ENCODE results near the gene FAM217A.
A peak's percentile ranks its signal among the peaks of the same experiment; 100 is the strongest.

The FAM217A gene

DNA sequence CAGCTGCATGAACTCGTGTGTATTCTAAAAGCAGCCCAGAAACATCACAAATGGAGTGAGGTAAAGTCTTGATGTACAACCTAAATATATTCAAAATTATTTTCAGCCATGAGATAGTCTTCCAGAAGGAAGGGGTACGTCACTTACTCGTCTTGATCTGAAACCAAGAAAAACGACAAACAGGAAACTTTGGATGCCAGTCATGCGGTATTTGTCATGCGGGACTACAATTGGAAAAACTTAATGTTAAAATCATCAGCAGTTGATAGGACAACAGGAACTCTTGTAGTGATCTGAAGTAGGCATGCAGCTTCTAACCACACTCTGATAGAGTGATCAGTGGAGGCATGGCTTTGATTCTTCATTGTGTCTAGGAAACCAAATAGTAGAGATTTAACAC is 29.7 kb downstream of the FAM217A start:
- Histone ChIP-seq H3K36me3 (ENCODE audit: control insufficient read depth, insufficient read depth, low read length) (peaks cover 95% of the 10 kb centered on the region), H3K9me3 (ENCODE audit: control insufficient read depth, insufficient read depth, low read length) (no peaks in the 10 kb centered on the region), H3K9ac (ENCODE audit: low read depth, low read length) (no peak overlapping the region), H3K4me3 (ENCODE audit: low read depth, low read length) (no peak overlapping the region), H3K27ac (ENCODE audit: low read depth, low read length) (no peak overlapping the region), H3K27me3 (ENCODE audit: control insufficient read depth, insufficient read depth, low read length) (no peaks in the 10 kb centered on the region), H3K4me1 (ENCODE audit: control insufficient read depth, insufficient read depth, low read length) (no peaks in the 10 kb centered on the region)

DNA sequence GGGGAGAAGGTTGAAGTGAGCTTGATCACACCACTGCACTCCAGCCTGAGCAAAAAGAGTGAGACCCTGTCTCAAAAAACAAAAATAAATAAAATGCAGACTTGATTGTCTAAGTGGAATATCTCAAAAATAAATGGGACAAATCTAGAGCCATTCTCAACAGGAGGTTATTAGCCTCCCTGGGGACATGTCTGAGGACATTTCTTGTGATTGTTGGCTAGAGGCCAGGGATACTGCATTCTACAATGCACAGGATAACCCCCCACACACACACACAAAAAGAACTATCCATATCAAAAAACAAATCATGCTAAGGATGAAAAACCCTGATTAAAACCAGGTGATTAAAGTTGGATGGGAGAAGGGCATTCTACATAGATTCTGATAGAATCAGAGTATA is 37.5 kb downstream of the FAM217A start:
- no peak overlapping the region for H3K4me3 ChIP-seq (ENCODE audit: low read depth, low read length)
- no peak overlapping the region for H3K27ac ChIP-seq (ENCODE audit: low read depth, low read length)

DNA sequence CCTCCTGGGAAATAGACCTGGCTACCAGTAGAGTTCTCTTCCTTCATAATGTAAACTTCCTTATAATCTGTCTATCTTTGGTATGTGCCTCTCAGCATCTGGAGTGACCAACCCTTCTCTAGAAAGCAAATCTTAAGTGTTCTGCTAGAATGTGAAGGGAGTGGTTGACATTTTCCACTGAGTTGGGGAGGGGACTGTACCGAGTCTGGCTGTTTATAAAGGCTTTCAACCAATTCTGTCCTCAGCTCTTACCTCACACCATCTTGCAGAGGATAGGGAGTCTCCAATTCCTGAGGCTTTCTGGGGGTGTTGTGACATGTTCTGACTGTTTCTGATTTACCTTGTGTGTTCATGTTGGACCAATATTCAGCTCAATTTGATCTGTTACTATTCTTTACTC is 39.6 kb downstream of the FAM217A start:
- Histone ChIP-seq H3K4me3 (ENCODE audit: low read depth, low read length) (no peak overlapping the region), H3K27me3 (ENCODE audit: control insufficient read depth, insufficient read depth, low read length) (no peaks in the 10 kb centered on the region), H3K27ac (ENCODE audit: low read depth, low read length) (no peak overlapping the region), H3K9ac (ENCODE audit: low read depth, low read length) (no peak overlapping the region), H3K9me3 (ENCODE audit: control insufficient read depth, insufficient read depth, low read length) (no peaks in the 10 kb centered on the region), H3K4me1 (ENCODE audit: control insufficient read depth, insufficient read depth, low read length) (no peaks in the 10 kb centered on the region), H3K36me3 (ENCODE audit: control insufficient read depth, insufficient read depth, low read length) (peaks cover 90% of the 10 kb centered on the region)

More for the DNA sequence above, 37.5 kb downstream of the FAM217A start:
- Histone ChIP-seq H3K9ac (ENCODE audit: low read depth, low read length) (no peak overlapping the region), H3K4me1 (ENCODE audit: control insufficient read depth, insufficient read depth, low read length) (no peaks in the 10 kb centered on the region), H3K36me3 (ENCODE audit: control insufficient read depth, insufficient read depth, low read length) (peaks cover 97% of the 10 kb centered on the region), H3K27me3 (ENCODE audit: control insufficient read depth, insufficient read depth, low read length) (no peaks in the 10 kb centered on the region), H3K9me3 (ENCODE audit: control insufficient read depth, insufficient read depth, low read length) (no peaks in the 10 kb centered on the region)

DNA sequence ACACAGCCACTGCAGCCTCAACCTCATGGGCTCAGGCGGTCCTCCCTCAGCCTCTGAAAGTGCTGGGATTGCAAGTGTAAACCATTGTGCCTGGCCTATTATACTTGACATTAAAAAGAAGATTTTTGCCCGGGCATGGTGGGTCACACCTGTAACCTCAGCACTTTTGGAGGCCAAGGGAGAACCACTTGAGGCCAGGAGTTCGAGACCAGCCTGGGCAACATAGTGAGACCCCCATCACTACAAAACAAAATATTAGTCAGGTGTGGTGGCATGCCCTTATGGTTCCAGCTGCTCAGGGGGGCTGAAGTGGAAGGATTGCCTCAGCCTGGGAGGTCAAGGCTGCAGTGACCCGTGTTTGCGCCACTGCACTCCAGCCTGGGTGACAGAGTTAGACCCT is 42.4 kb downstream of the FAM217A start:
- no peaks in the 10 kb centered on the region for H3K9me3 ChIP-seq (ENCODE audit: control insufficient read depth, insufficient read depth, low read length)
- peaks cover 90% of the 10 kb centered on the region for H3K36me3 ChIP-seq (ENCODE audit: control insufficient read depth, insufficient read depth, low read length)
- H3K4me1 ChIP-seq (ENCODE audit: control insufficient read depth, insufficient read depth, low read length) = no peaks in the 10 kb centered on the region
- no peak overlapping the region for H3K27ac ChIP-seq (ENCODE audit: low read depth, low read length)
- no peak overlapping the region for H3K4me3 ChIP-seq (ENCODE audit: low read depth, low read length)
- no peak overlapping the region for H3K9ac ChIP-seq (ENCODE audit: low read depth, low read length)
- H3K27me3 ChIP-seq (ENCODE audit: control insufficient read depth, insufficient read depth, low read length) = no peaks in the 10 kb centered on the region

GRCh38 chr6:4032475-4032874 is 46.5 kb downstream of the FAM217A start:
- Histone ChIP-seq H3K4me3 (ENCODE audit: low read depth, low read length) (no peak overlapping the region), H3K27ac (ENCODE audit: low read depth, low read length) (no peak overlapping the region), H3K27me3 (ENCODE audit: control insufficient read depth, insufficient read depth, low read length) (no peaks in the 10 kb centered on the region), H3K4me1 (ENCODE audit: control insufficient read depth, insufficient read depth, low read length) (no peaks in the 10 kb centered on the region), H3K36me3 (ENCODE audit: control insufficient read depth, insufficient read depth, low read length) (peaks cover 59% of the 10 kb centered on the region), H3K9ac (ENCODE audit: low read depth, low read length) (no peak overlapping the region), H3K9me3 (ENCODE audit: control insufficient read depth, insufficient read depth, low read length) (no peaks in the 10 kb centered on the region)

DNA sequence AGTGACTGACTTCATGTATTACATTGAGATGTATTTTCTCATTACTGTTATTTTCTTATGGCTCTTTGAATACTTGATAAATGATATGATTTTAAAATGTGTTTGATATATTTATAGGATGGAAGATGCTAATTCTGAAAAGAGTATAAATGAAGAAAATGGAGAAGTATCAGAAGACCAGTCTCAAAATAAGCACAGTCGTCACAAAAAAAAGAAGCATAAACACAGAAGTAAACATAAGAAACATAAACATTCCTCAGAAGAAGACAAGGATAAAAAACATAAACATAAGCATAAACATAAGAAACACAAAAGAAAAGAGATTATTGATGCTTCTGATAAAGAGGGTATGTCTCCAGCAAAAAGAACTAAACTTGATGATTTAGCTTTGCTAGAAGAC is 47.5 kb downstream of the FAM217A start:
- no peak overlapping the region for H3K9ac ChIP-seq (ENCODE audit: low read depth, low read length)
- no peak overlapping the region for H3K27ac ChIP-seq (ENCODE audit: low read depth, low read length)
- H3K9me3 ChIP-seq (ENCODE audit: control insufficient read depth, insufficient read depth, low read length) = no peaks in the 10 kb centered on the region
- no peak overlapping the region for H3K4me3 ChIP-seq (ENCODE audit: low read depth, low read length)
- H3K27me3 ChIP-seq (ENCODE audit: control insufficient read depth, insufficient read depth, low read length) = no peaks in the 10 kb centered on the region
- peaks cover 50% of the 10 kb centered on the region for H3K36me3 ChIP-seq (ENCODE audit: control insufficient read depth, insufficient read depth, low read length)
- H3K4me1 ChIP-seq (ENCODE audit: control insufficient read depth, insufficient read depth, low read length) = no peaks in the 10 kb centered on the region

DNA sequence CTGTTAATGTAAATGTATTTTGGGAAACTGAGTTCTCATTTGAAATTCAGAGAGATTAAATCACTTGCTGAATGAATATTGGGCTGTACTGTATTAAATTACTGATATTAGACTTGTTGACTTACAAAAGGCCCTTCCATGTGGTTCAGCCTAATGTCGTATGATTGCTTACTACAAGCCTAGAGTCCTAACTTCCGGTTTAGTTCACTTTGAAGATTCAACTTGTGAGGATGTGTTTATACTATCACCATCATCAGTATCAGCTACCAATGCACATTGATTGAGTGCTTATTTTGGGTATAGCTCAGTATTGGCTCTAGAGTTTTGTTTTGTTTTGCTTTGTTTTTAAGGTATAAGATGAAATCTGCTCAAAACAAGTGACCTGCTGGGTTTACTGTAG is 48.3 kb downstream of the FAM217A start:
- no peak overlapping the region for H3K4me3 ChIP-seq (ENCODE audit: low read depth, low read length)
- peaks cover 43% of the 10 kb centered on the region for H3K36me3 ChIP-seq (ENCODE audit: control insufficient read depth, insufficient read depth, low read length)
- no peak overlapping the region for H3K27ac ChIP-seq (ENCODE audit: low read depth, low read length)
- no peaks in the 10 kb centered on the region for H3K27me3 ChIP-seq (ENCODE audit: control insufficient read depth, insufficient read depth, low read length)
- no peaks in the 10 kb centered on the region for H3K4me1 ChIP-seq (ENCODE audit: control insufficient read depth, insufficient read depth, low read length)
- no peaks in the 10 kb centered on the region for H3K9me3 ChIP-seq (ENCODE audit: control insufficient read depth, insufficient read depth, low read length)
- H3K9ac ChIP-seq (ENCODE audit: low read depth, low read length) = no peak overlapping the region

DNA sequence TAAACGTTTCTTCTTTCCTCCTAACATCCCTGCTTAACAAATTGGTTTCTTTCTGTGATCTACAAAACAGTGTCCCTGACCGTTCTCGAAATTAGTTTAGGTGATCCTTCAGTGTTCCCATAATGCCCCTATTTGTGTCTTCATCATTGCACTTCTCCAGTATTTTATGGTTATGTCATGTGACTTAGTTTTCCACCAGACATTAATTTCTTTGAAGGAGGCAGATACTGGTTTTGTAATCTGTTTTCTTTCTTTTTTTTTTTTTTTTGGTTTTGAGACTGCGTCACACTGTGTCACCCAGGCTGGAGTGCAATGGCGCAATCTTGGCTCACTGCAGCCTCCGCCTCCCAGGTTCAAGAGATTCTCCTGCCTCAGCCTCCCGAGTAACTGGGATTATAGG is 49.2 kb downstream of the FAM217A start:
- peaks cover 39% of the 10 kb centered on the region for H3K36me3 ChIP-seq (ENCODE audit: control insufficient read depth, insufficient read depth, low read length)
- no peak overlapping the region for H3K4me3 ChIP-seq (ENCODE audit: low read depth, low read length)
- H3K27ac ChIP-seq (ENCODE audit: low read depth, low read length) = no peak overlapping the region
- H3K27me3 ChIP-seq (ENCODE audit: control insufficient read depth, insufficient read depth, low read length) = no peaks in the 10 kb centered on the region
- no peaks in the 10 kb centered on the region for H3K4me1 ChIP-seq (ENCODE audit: control insufficient read depth, insufficient read depth, low read length)
- H3K9me3 ChIP-seq (ENCODE audit: control insufficient read depth, insufficient read depth, low read length) = no peaks in the 10 kb centered on the region
- H3K9ac ChIP-seq (ENCODE audit: low read depth, low read length) = no peak overlapping the region

DNA sequence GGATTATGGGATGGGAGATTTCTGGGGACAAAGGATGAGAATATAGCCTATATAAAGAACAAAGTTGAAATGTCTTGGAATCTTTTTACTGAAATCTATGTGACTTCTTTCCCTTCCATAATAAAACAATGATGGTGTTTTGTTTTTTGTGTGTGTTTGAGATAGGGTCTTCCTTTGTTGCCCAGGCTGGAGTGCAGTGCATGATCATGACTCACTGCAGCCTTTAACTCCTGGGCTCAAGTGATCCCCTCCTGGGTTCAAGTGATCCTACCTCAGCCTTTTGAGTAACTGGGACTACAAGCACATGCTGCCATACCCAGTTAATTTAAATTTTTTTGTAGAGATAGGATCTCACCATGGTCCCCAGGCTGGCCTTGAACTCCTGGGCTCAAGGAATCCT is 50.9 kb downstream of the FAM217A start:
- Histone ChIP-seq H3K27me3 (ENCODE audit: control insufficient read depth, insufficient read depth, low read length) (no peaks in the 10 kb centered on the region), H3K4me1 (ENCODE audit: control insufficient read depth, insufficient read depth, low read length) (0 out of 2 replicates have a peak, but pooled peaks cover 6% of the 10 kb centered on the region), H3K36me3 (ENCODE audit: control insufficient read depth, insufficient read depth, low read length) (peaks cover 24% of the 10 kb centered on the region), H3K4me3 (ENCODE audit: low read depth, low read length) (no peak overlapping the region), H3K27ac (ENCODE audit: low read depth, low read length) (peak overlapping the region; percentile 4), H3K9me3 (ENCODE audit: control insufficient read depth, insufficient read depth, low read length) (no peaks in the 10 kb centered on the region), H3K9ac (ENCODE audit: low read depth, low read length) (no peak overlapping the region)

DNA sequence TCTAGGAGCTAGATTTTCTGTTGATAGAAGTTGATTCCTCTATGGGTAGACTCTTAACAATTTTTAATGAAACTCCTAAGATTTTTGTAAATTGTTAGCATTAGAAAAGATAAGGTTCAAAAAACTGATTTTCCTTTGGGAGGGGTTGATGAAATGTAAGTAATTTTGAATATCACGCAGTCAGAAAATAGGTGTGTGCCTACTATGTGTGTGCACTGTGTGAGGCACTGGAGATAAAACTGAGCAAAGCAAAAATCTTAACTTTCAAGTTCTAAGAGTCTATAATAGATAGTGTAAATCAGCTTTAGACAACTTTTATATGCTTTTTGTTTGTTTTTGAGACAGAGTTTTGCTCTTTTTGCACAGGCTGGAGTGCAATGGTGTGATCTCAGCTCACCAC is 53.3 kb downstream of the FAM217A start:
- H3K36me3 ChIP-seq (ENCODE audit: control insufficient read depth, insufficient read depth, low read length) = peaks cover 3% of the 10 kb centered on the region

GRCh38 chr6:4023240-4023639 is 55.7 kb downstream of the FAM217A start:
- no peaks in the 10 kb centered on the region for H3K27me3 ChIP-seq (ENCODE audit: control insufficient read depth, insufficient read depth, low read length)
- H3K36me3 ChIP-seq (ENCODE audit: control insufficient read depth, insufficient read depth, low read length) = no peaks in the 10 kb centered on the region; the same call in none of the 2 replicates
- H3K9ac ChIP-seq (ENCODE audit: low read depth, low read length) = no peak overlapping the region
- H3K27ac ChIP-seq (ENCODE audit: low read depth, low read length) = no peak overlapping the region
- peaks cover 20% of the 10 kb centered on the region for H3K4me1 ChIP-seq (ENCODE audit: control insufficient read depth, insufficient read depth, low read length)
- H3K4me3 ChIP-seq (ENCODE audit: low read depth, low read length) = peak overlapping the region; percentile 97; the same call in 1 of the 2 replicates
- no peaks in the 10 kb centered on the region for H3K9me3 ChIP-seq (ENCODE audit: control insufficient read depth, insufficient read depth, low read length)

More for the DNA sequence above, 53.3 kb downstream of the FAM217A start:
- H3K9ac ChIP-seq (ENCODE audit: low read depth, low read length) = no peak overlapping the region
- no peaks in the 10 kb centered on the region for H3K27me3 ChIP-seq (ENCODE audit: control insufficient read depth, insufficient read depth, low read length)
- H3K4me3 ChIP-seq (ENCODE audit: low read depth, low read length) = no peak overlapping the region
- no peaks in the 10 kb centered on the region for H3K9me3 ChIP-seq (ENCODE audit: control insufficient read depth, insufficient read depth, low read length)
- no peak overlapping the region for H3K27ac ChIP-seq (ENCODE audit: low read depth, low read length)
- 0 out of 2 replicates have a peak, but pooled peaks cover 11% of the 10 kb centered on the region for H3K4me1 ChIP-seq (ENCODE audit: control insufficient read depth, insufficient read depth, low read length)
